HepG2 (cell line): ENCODE data around the gene GADL1. TPM values are rescaled to one million over a fixed set of nuclear protein-coding genes. Genes with fewer than 3 reads are reported as not detected.

Experiments used
- ATAC-seq: fragments of 200-7000 bp; cut with Tn5 transposase; 3 replicates; pipeline ENCODE4 v1.9.1; 2020; ENCODE audit warnings: mild to moderate bottlenecking, moderate library complexity
- BruUV-seq: library from RNA; stranded (reverse); fragments of 400-500 nt; replicated peaks from 2 replicates; lab custom pipeline; 2021; lab: Mats Ljungman, UMichigan
- CTCF ChIA-PET: fragments of 300-600 bp; formaldehyde crosslinking; extraction: SDS; loops from one replicate; lab custom pipeline; 2021; ENCODE audit warnings: low total read pairs, inconsistent platforms, low intra/inter-chr PET ratio; lab: Yijun Ruan, JAX
- POLR2A ChIA-PET: fragments of 350-600 bp; sonication (Branson Sonifier 250); formaldehyde crosslinking; loops from one replicate; lab custom pipeline; 2020; ENCODE audit warnings: antibody characterized with exemption, inconsistent platforms; lab: Yijun Ruan, JAX
- DNase-seq: peaks from one replicate; pipeline ENCODE4 v3.0.0-alpha.2; 2015; ENCODE audit warnings: low spot score
- FAIRE-seq: peaks from 3 replicates; lab custom pipeline; 2011; peaks lifted over from hg19 to GRCh38; lab: Jason Lieb, UNC
- H2AFZ ChIP-seq: one replicate; pipeline ENCODE4 v1.6.1; 2011; ENCODE audit warnings: low read length, inconsistent platforms
- H3K27ac ChIP-seq: fragments of 300-600 bp; 3 replicates; pipeline ENCODE4 v1.8.0; 2011; ENCODE audit warnings: mixed run types, mild to moderate bottlenecking, mixed read lengths, low read length, inconsistent platforms; ENCODE audit not compliant: insufficient read depth; ENCODE audit errors: extremely low read length
- H3K27me3 ChIP-seq, 2 experiments: fragments of 200-600 bp in 1 of 2; 2 replicates in 1 of 2; 3 replicates in 1 of 2; pipeline versions ENCODE4 v1.6.0 to v1.8.0; 2011; ENCODE audit warnings: low read length in 2 of 2, mild to moderate bottlenecking in 2 of 2, moderate library complexity in 2 of 2, inconsistent platforms in 1 of 2; ENCODE audit not compliant: insufficient read depth in 2 of 2, control insufficient read depth in 1 of 2
- H3K36me3 ChIP-seq, 2 experiments: fragments of 200-600 bp in 1 of 2; replicated peaks in 1 of 2; 2 replicates in 1 of 2; 3 replicates in 1 of 2; pipeline versions ENCODE4 v1.5.1 to v1.8.0; 2011; ENCODE audit warnings: low read length in 2 of 2, inconsistent platforms in 1 of 2; ENCODE audit not compliant: insufficient read depth in 2 of 2, control insufficient read depth in 1 of 2
- H3K4me1 ChIP-seq: 2 replicates; pipeline ENCODE4 v1.5.1; 2012; ENCODE audit warnings: low read length, inconsistent platforms; ENCODE audit not compliant: insufficient read depth
- H3K4me2 ChIP-seq: 2 replicates; pipeline ENCODE4 v1.6.0; 2011; ENCODE audit warnings: low read depth, low read length, inconsistent platforms
- H3K4me3 ChIP-seq, 3 experiments: fragments of 200-600 bp in 1 of 3; sonication (generic), shearing (Covaris generic) in 1 of 3; replicated peaks in 1 of 3; 2 replicates each; pipeline ENCODE4 v1.5.1; 2011 to 2016; ENCODE audit warnings: low read length in 3 of 3, inconsistent platforms in 2 of 3, low read depth in 2 of 3, mild to moderate bottlenecking in 2 of 3, control low read depth in 1 of 3, mixed read lengths in 1 of 3; ENCODE audit not compliant: insufficient read depth in 1 of 3
- H3K79me2 ChIP-seq: one replicate; pipeline ENCODE4 v1.6.1; 2011; ENCODE audit warnings: low read length, inconsistent platforms; ENCODE audit not compliant: insufficient read depth
- H3K9ac ChIP-seq: 2 replicates; pipeline ENCODE4 v1.6.0; 2011; ENCODE audit warnings: mild to moderate bottlenecking, low read depth, low read length, inconsistent platforms; ENCODE audit not compliant: insufficient read depth
- H3K9me3 ChIP-seq: 2 replicates; pipeline ENCODE4 v1.5.1; 2012; ENCODE audit warnings: mild to moderate bottlenecking, low read length
- H4K20me1 ChIP-seq: 2 replicates; pipeline ENCODE4 v1.6.0; 2011; ENCODE audit warnings: inconsistent platforms, mild to moderate bottlenecking, low read length, moderate library complexity; ENCODE audit not compliant: insufficient read depth
- BRD4 ChIP-seq: sonication (generic); formaldehyde crosslinking; IDR thresholded peaks from 2 replicates; pipeline ENCODE4 v1.4.0; 2020; ENCODE audit warnings: missing genetic modification reagents
- EHMT2 ChIP-seq: fragments of 200-600 bp; sonication (generic); IDR thresholded peaks from 2 replicates; pipeline ENCODE4 v1.7.0; 2017; ENCODE audit warnings: antibody characterized with exemption, low read depth, low read length, borderline replicate concordance
- ELF4 ChIP-seq: sonication (generic); formaldehyde crosslinking; IDR thresholded peaks from 2 replicates; pipeline ENCODE4 v1.5.0; 2020; ENCODE audit warnings: missing genetic modification reagents, mild to moderate bottlenecking, moderate library complexity, borderline replicate concordance
- FOXM1 ChIP-seq: sonication (generic); formaldehyde crosslinking; IDR thresholded peaks from 2 replicates; pipeline ENCODE4 v1.5.0; 2020; ENCODE audit warnings: missing genetic modification reagents
- HOXA7 ChIP-seq: sonication (generic); formaldehyde crosslinking; IDR thresholded peaks from 2 replicates; pipeline ENCODE4 v1.8.1; 2022; ENCODE audit warnings: mild to moderate bottlenecking, missing genetic modification reagents, moderate library complexity
- NAIF1 ChIP-seq: sonication (generic); formaldehyde crosslinking; IDR thresholded peaks from 2 replicates; pipeline ENCODE4 v1.5.0; 2020; ENCODE audit warnings: mild to moderate bottlenecking, missing genetic modification reagents, borderline replicate concordance
- XBP1 ChIP-seq: sonication (generic); formaldehyde crosslinking; IDR thresholded peaks from 2 replicates; pipeline ENCODE4 v1.5.0; 2020; ENCODE audit warnings: missing genetic modification reagents
- ZNF274 ChIP-seq: sonication (generic); formaldehyde crosslinking; IDR thresholded peaks from 2 replicates; pipeline ENCODE4 v1.5.1; 2020; ENCODE audit warnings: mild to moderate bottlenecking, missing genetic modification reagents
- ZNF441 ChIP-seq: sonication (generic); formaldehyde crosslinking; IDR thresholded peaks from 2 replicates; pipeline ENCODE4 v1.7.0; 2021; ENCODE audit warnings: missing genetic modification reagents, borderline replicate concordance
- ZNF616 ChIP-seq: sonication (generic); formaldehyde crosslinking; IDR thresholded peaks from 2 replicates; pipeline ENCODE4 v1.5.0; 2020; ENCODE audit warnings: low read depth, mild to moderate bottlenecking, missing genetic modification reagents
- ZNF644 ChIP-seq: IDR thresholded peaks from 2 replicates; pipeline ENCODE4 v1.6.1; 2016; ENCODE audit warnings: low read depth
- in situ Hi-C: cut with HindIII; loops from 2 replicates; pipeline ENCODE4 v1.10.0; 2017; ENCODE audit warnings: low pct_unique_long_range_greater_than_20kb; ENCODE audit not compliant: extremely low pct_ligation_motif_present
- intact Hi-C: fragments of 100-400 bp; cut with micrococcal nuclease; formaldehyde crosslinking; loops from one replicate; pipeline ENCODE4 v1.10.0; 2022; ENCODE audit not compliant: unreplicated experiment
- polyA plus RNA-seq, 8 experiments: library from polyadenylated mRNA; depleted of rRNA in 3 of 8; stranded (reverse) in 7 of 8; unstranded in 1 of 8; fragments of >200 nt; fragmentation: Illumina TruSeq in 4 of 8; extraction: Trizol in 4 of 8; gene quantifications; 2 replicates each; pipeline versions ENCODE4 v1.2.1 to v1.2.3, GENCODE V29; 2011 to 2016; ENCODE audit warnings: low read depth in 4 of 8, missing spikeins in 1 of 8, mixed read lengths in 1 of 8; ENCODE audit not compliant: insufficient read depth in 1 of 8
- total RNA-seq, 5 experiments: library from RNA; depleted of rRNA; stranded (reverse); fragments of >200 nt; fragmentation: Illumina TruSeq; extraction: Trizol; gene quantifications; 2 replicates each; pipeline ENCODE4 v1.2.3, GENCODE V29; 2016; ENCODE audit warnings: low read depth in 1 of 5
- TF ChIP-seq, protein P1 (sequence below): sonication (generic); formaldehyde crosslinking; IDR thresholded peaks from 2 replicates; pipeline ENCODE4 v1.9.0; 2021; ENCODE audit warnings: missing genetic modification reagents, borderline replicate concordance
- TF ChIP-seq, protein P2 (sequence below): sonication (generic); formaldehyde crosslinking; IDR thresholded peaks from 2 replicates; pipeline ENCODE4 v1.4.0; 2020; ENCODE audit warnings: mild to moderate bottlenecking, missing genetic modification reagents
- TF ChIP-seq, protein P3 (sequence below): IDR thresholded peaks from 2 replicates; pipeline ENCODE4 v1.6.1; 2012; ENCODE audit warnings: low read length, improper control_type of control experiment
- TF ChIP-seq, protein P4 (sequence below): IDR thresholded peaks from 2 replicates; pipeline ENCODE4 v1.6.1; 2016; ENCODE audit warnings: missing biosample characterization, missing genetic modification reagents, low read depth

GADL1 gene
- total and polyA plus RNA-seq, 2 of the 13 experiments (the other 11 are each of a cell fraction or from before 2014, with no cell fraction given) = not detected

DNA sequence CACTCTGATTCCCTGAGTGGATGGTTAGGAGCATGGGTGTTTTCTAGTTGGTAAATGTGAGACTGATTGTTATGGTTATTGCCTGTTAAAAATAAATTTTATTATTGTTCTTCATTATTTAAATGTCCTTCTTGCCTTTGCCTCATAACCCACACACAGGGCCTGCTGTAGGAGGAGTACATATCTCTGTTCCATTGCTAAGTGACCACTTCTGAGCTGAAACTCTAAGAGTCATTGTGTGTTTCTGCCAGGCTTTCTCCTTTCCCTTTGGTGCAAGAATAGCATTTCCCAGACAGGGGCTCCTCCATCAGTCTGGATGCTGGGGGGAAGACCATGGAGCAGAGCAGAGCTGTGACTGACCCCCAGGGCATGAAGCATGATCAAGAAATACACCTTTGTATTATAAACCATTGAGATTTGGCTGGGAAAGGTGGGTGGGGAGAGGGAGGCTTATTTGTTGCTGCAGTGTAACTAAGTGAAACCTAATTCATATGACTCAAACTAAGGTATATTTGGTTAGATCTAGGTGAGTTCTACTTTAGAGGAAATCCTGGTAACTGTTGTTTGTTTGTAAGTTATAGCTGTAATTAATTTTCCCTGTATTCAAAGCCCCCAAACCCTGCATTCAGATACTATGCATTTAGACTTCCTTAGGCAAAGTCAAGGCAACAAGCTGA, 150.7 kb downstream of the GADL1 start:
- BruUV-seq = no TSS peak
- ChIA-PET CTCF (no interaction called here), POLR2A (no interaction called here)
- no peaks in the 10 kb centered on the region for H4K20me1 ChIP-seq
- H3K79me2 ChIP-seq = no peaks in the 10 kb centered on the region
- intact Hi-C loops = no loop called here
- H3K9me3 ChIP-seq = no peaks in the 10 kb centered on the region
- H3K4me3 ChIP-seq = no peak overlapping the region
- H2AFZ ChIP-seq = no peak overlapping the region
- H3K27me3 ChIP-seq = no peaks in the 10 kb centered on the region
- no peak for FAIRE-seq
- H3K36me3 ChIP-seq = no peaks in the 10 kb centered on the region
- H3K4me1 ChIP-seq = no peaks in the 10 kb centered on the region
- H3K4me2 ChIP-seq = no peak overlapping the region
- H3K27ac ChIP-seq = no peak overlapping the region
- no peak for DNase-seq
- in situ Hi-C loops = no loop called here
- H3K9ac ChIP-seq = no peak overlapping the region
- ATAC-seq = no peak
- TF ChIP-seq FOXM1 = no peak
- TF ChIP-seq, protein P1, sequence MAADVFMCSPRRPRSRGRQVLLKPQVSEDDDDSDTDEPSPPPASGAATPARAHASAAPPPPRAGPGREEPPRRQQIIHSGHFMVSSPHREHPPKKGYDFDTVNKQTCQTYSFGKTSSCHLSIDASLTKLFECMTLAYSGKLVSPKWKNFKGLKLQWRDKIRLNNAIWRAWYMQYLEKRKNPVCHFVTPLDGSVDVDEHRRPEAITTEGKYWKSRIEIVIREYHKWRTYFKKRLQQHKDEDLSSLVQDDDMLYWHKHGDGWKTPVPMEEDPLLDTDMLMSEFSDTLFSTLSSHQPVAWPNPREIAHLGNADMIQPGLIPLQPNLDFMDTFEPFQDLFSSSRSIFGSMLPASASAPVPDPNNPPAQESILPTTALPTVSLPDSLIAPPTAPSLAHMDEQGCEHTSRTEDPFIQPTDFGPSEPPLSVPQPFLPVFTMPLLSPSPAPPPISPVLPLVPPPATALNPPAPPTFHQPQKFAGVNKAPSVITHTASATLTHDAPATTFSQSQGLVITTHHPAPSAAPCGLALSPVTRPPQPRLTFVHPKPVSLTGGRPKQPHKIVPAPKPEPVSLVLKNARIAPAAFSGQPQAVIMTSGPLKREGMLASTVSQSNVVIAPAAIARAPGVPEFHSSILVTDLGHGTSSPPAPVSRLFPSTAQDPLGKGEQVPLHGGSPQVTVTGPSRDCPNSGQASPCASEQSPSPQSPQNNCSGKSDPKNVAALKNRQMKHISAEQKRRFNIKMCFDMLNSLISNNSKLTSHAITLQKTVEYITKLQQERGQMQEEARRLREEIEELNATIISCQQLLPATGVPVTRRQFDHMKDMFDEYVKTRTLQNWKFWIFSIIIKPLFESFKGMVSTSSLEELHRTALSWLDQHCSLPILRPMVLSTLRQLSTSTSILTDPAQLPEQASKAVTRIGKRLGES (CRISPR knock-in tag) = no peak
- TF ChIP-seq NAIF1 (CRISPR knock-in tag) = no peak
- TF ChIP-seq EHMT2 = no peak
- TF ChIP-seq, protein P2, sequence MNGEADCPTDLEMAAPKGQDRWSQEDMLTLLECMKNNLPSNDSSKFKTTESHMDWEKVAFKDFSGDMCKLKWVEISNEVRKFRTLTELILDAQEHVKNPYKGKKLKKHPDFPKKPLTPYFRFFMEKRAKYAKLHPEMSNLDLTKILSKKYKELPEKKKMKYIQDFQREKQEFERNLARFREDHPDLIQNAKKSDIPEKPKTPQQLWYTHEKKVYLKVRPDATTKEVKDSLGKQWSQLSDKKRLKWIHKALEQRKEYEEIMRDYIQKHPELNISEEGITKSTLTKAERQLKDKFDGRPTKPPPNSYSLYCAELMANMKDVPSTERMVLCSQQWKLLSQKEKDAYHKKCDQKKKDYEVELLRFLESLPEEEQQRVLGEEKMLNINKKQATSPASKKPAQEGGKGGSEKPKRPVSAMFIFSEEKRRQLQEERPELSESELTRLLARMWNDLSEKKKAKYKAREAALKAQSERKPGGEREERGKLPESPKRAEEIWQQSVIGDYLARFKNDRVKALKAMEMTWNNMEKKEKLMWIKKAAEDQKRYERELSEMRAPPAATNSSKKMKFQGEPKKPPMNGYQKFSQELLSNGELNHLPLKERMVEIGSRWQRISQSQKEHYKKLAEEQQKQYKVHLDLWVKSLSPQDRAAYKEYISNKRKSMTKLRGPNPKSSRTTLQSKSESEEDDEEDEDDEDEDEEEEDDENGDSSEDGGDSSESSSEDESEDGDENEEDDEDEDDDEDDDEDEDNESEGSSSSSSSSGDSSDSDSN = no peak
- no peak for TF ChIP-seq HOXA7 (CRISPR knock-in tag)
- no peak for TF ChIP-seq ZNF616 (CRISPR knock-in tag)
- TF ChIP-seq ELF4 (CRISPR knock-in tag) = no peak
- no peak for TF ChIP-seq ZNF644
- no peak for TF ChIP-seq ZNF441 (CRISPR knock-in tag)
- TF ChIP-seq, protein P3, sequence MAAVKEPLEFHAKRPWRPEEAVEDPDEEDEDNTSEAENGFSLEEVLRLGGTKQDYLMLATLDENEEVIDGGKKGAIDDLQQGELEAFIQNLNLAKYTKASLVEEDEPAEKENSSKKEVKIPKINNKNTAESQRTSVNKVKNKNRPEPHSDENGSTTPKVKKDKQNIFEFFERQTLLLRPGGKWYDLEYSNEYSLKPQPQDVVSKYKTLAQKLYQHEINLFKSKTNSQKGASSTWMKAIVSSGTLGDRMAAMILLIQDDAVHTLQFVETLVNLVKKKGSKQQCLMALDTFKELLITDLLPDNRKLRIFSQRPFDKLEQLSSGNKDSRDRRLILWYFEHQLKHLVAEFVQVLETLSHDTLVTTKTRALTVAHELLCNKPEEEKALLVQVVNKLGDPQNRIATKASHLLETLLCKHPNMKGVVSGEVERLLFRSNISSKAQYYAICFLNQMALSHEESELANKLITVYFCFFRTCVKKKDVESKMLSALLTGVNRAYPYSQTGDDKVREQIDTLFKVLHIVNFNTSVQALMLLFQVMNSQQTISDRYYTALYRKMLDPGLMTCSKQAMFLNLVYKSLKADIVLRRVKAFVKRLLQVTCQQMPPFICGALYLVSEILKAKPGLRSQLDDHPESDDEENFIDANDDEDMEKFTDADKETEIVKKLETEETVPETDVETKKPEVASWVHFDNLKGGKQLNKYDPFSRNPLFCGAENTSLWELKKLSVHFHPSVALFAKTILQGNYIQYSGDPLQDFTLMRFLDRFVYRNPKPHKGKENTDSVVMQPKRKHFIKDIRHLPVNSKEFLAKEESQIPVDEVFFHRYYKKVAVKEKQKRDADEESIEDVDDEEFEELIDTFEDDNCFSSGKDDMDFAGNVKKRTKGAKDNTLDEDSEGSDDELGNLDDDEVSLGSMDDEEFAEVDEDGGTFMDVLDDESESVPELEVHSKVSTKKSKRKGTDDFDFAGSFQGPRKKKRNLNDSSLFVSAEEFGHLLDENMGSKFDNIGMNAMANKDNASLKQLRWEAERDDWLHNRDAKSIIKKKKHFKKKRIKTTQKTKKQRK = no peak
- TF ChIP-seq, protein P4, sequence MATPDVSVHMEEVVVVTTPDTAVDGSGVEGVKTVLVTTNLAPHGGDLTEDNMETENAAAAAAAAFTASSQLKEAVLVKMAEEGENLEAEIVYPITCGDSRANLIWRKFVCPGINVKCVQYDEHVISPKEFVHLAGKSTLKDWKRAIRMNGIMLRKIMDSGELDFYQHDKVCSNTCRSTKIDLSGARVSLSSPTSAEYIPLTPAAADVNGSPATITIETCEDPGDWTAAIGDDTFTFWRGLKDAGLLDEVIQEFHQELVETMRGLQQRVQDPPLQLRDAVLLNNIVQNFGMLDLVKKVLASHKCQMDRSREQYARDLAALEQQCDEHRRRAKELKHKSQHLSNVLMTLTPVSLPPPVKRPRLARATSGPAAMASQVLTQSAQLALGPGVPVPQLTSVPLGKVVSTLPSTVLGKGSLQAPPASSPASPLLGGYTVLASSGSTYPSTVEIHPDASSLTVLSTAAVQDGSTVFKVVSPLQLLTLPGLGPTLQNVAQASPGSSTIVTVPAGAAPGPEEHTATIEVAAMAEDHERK (CRISPR knock-in tag) = no peak
- no peak for TF ChIP-seq BRD4 (CRISPR knock-in tag)
- no peak for TF ChIP-seq ZNF274 (CRISPR knock-in tag)
- TF ChIP-seq XBP1 (CRISPR knock-in tag) = no peak
